ENCODE measurements around the gene TNFRSF11A. TPM values are rescaled to one million over a fixed set of nuclear protein-coding genes. Genes with fewer than 3 reads are reported as not detected.

The TNFRSF11A gene
- 0.82 TPM for total RNA-seq

GRCh38 chr18:62324917-62325805 lies at the start of gene TNFRSF11A:
TSS of gene TNFRSF11A (plus strand) at chr18:62325310. CDS start at chr18:62325353, 43 bp downstream.
- FAIRE-seq, result no peak
- peak; percentile 57 to 64 for DNase-seq (ENCODE audit: low spot score in 2 of 2)

- DNase-seq (ENCODE audit: low spot score in 2 of 2), result no peak
- FAIRE-seq, result peak; percentile 15
These were observed 48.1 kb upstream of the TNFRSF11A start for GRCh38 chr18:62277045-62277444.

GRCh38 chr18:62279561-62279960 lies 45.5 kb upstream of the TNFRSF11A start:
- no peak for FAIRE-seq
- DNase-seq (ENCODE audit: low spot score in 2 of 2), result no peak

- FAIRE-seq (no peak), DNase-seq (ENCODE audit: low spot score in 2 of 2) (no peak)
These were observed 45.1 kb upstream of the TNFRSF11A start for GRCh38 chr18:62280058-62280457.

GRCh38 chr18:62280786-62281185 lies 44.3 kb upstream of the TNFRSF11A start:
- DNase-seq (ENCODE audit: low spot score in 2 of 2), result no peak
- no peak for FAIRE-seq

GRCh38 chr18:62281684-62282083 lies 43.4 kb upstream of the TNFRSF11A start:
- no peak for DNase-seq (ENCODE audit: low spot score in 2 of 2)

GRCh38 chr18:62282188-62282629 lies 42.9 kb upstream of the TNFRSF11A start:
- DNase-seq (ENCODE audit: low spot score in 2 of 2), result no peak
- no peak for FAIRE-seq

More at GRCh38 chr18:62281684-62282083, 43.4 kb upstream of the TNFRSF11A start:
- peak; percentile 40 for FAIRE-seq

- no peak for FAIRE-seq
- no peak for DNase-seq (ENCODE audit: low spot score in 2 of 2)
These were observed 40.5 kb upstream of the TNFRSF11A start for GRCh38 chr18:62284637-62285036.

GRCh38 chr18:62285281-62285680 lies 39.8 kb upstream of the TNFRSF11A start:
- FAIRE-seq (no peak), DNase-seq (ENCODE audit: low spot score in 2 of 2) (no peak)

GRCh38 chr18:62287781-62288664 lies 37.1 kb upstream of the TNFRSF11A start:
- peak; percentile 3 for FAIRE-seq
- DNase-seq (ENCODE audit: low spot score in 2 of 2), result no peak

GRCh38 chr18:62288665-62289008 lies 36.5 kb upstream of the TNFRSF11A start:
- FAIRE-seq, result no peak

GRCh38 chr18:62289047-62289446 lies 36.1 kb upstream of the TNFRSF11A start:
- FAIRE-seq, result no peak

More at GRCh38 chr18:62288665-62289008, 36.5 kb upstream of the TNFRSF11A start:
- no peak for DNase-seq (ENCODE audit: low spot score in 2 of 2)

GRCh38 chr18:62294073-62294472 lies 31.0 kb upstream of the TNFRSF11A start:
- no peak for DNase-seq (ENCODE audit: low spot score in 2 of 2)

More at GRCh38 chr18:62289047-62289446, 36.1 kb upstream of the TNFRSF11A start:
- DNase-seq (ENCODE audit: low spot score in 2 of 2), result no peak

GRCh38 chr18:62300359-62300963 lies 24.6 kb upstream of the TNFRSF11A start:
- no peak for FAIRE-seq

More at GRCh38 chr18:62294073-62294472, 31.0 kb upstream of the TNFRSF11A start:
- no peak for FAIRE-seq

GRCh38 chr18:62301322-62301721 lies 23.8 kb upstream of the TNFRSF11A start:
- FAIRE-seq, result no peak
- DNase-seq (ENCODE audit: low spot score in 2 of 2), result no peak

More at GRCh38 chr18:62300359-62300963, 24.6 kb upstream of the TNFRSF11A start:
- DNase-seq (ENCODE audit: low spot score in 2 of 2), result no peak

- FAIRE-seq, result no peak
These were observed 12.3 kb upstream of the TNFRSF11A start for GRCh38 chr18:62312851-62313250.

GRCh38 chr18:62318228-62319180 lies 6.6 kb upstream of the TNFRSF11A start:
- FAIRE-seq, result no peak
- DNase-seq (ENCODE audit: low spot score in 2 of 2), result no peak

More at GRCh38 chr18:62312851-62313250, 12.3 kb upstream of the TNFRSF11A start:
- no peak for DNase-seq (ENCODE audit: low spot score in 2 of 2)

- DNase-seq (ENCODE audit: low spot score in 2 of 2) (no peak), FAIRE-seq (no peak)
These were observed 3.9 kb upstream of the TNFRSF11A start for GRCh38 chr18:62321201-62321600.

GRCh38 chr18:62323483-62324180 lies 1.5 kb upstream of the TNFRSF11A start:
- DNase-seq (ENCODE audit: low spot score in 2 of 2) (no peak), FAIRE-seq (no peak)

Data from frontal cortex (tissue), 4 donors.